Activated CD4-positive, alpha-beta memory T cell treated with anti-CD3 and anti-CD28 coated beads, Interleukin-2, amount 10 ng/mL, durations not matched to agents 7 days and 5 days (primary cell): Measurements from ENCODE around the gene RND1. TPM values are rescaled to one million over a fixed set of nuclear protein-coding genes. Genes with fewer than 3 reads are reported as not detected.
"Not testable (repeated sequence)": the region's sequence is repeated elsewhere in the genome, so short reads cannot be mapped to it uniquely, and the experiment has no call there.

ENCODE experiments used
- CTCF ChIA-PET: fragments of 350-600 bp; sonication (Branson Sonifier 250); formaldehyde crosslinking; loops from one replicate; lab custom pipeline; 2021; ENCODE audit warnings: antibody characterized with exemption, inconsistent platforms; lab: Charles Lee
- POLR2A ChIA-PET: fragments of 350-600 bp; sonication (Branson Sonifier 250); formaldehyde crosslinking; loops from one replicate; lab custom pipeline; 2021; ENCODE audit warnings: antibody characterized with exemption; lab: Charles Lee
- DNase-seq: peaks from one replicate; pipeline ENCODE4 v3.0.0-alpha.2; 2020
- H3K27ac Mint-ChIP-seq: one replicate; pipeline ENCODE4 v1.8.0; 2021; ENCODE audit warnings: mild to moderate bottlenecking, mixed read lengths
- H3K27me3 Mint-ChIP-seq: one replicate; pipeline ENCODE4 v1.8.0; 2021; ENCODE audit warnings: mixed read lengths
- H3K36me3 Mint-ChIP-seq: one replicate; pipeline ENCODE4 v1.8.0; 2021; ENCODE audit warnings: low read depth, mixed read lengths
- H3K4me1 Mint-ChIP-seq: one replicate; pipeline ENCODE4 v1.8.0; 2021; ENCODE audit warnings: mixed read lengths
- H3K4me3 Mint-ChIP-seq: one replicate; pipeline ENCODE4 v1.8.0; 2021; ENCODE audit warnings: mild to moderate bottlenecking, mixed read lengths
- H3K9me3 Mint-ChIP-seq: one replicate; pipeline ENCODE4 v1.8.0; 2021; ENCODE audit warnings: mixed read lengths
- total RNA-seq, 2 experiments: library from RNA; stranded (reverse); gene quantifications; one replicate each; pipeline ENCODE4 v1.2.3, GENCODE V29; 2021

Gene RND1
- total RNA-seq, 2 experiments from 2014 or later: 2.6 to 3.0 TPM

GRCh38 chr12:48883305-48884161 lies 17.9 kb upstream of the RND1 start:
- Mint-ChIP-seq H3K4me3 (no peak overlapping the region), H3K9me3 (no peaks in the 10 kb centered on the region), H3K4me1 (peaks cover 6% of the 10 kb centered on the region), H3K27ac (no peak overlapping the region), H3K27me3 (peaks cover 36% of the 10 kb centered on the region), H3K36me3 (no peaks in the 10 kb centered on the region)
- CTCF ChIA-PET: interaction anchor here (1.4 to 2.5 kb wide), 3 partner anchors 7 to 30 kb away, joined by 3 to 11 read pairs (median 3); no protein-coding TSS in a partner anchor
- POLR2A ChIA-PET: interaction anchor here (1.3 to 1.7 kb wide), 2 partner anchors 10 to 31 kb away, joined by 4 read pairs; partner anchors contain the start of gene DDX23
- no peak for DNase-seq

GRCh38 chr12:48882972-48883304 lies 17.3 kb upstream of the RND1 start:
- no peaks in the 10 kb centered on the region for H3K36me3 Mint-ChIP-seq
- no peak overlapping the region for H3K4me3 Mint-ChIP-seq
- CTCF ChIA-PET: interaction anchor here (1.3 to 2.5 kb wide), 3 partner anchors 7 to 86 kb away, joined by 3 to 11 read pairs (median 3); no protein-coding TSS in a partner anchor
- H3K9me3 Mint-ChIP-seq: no peaks in the 10 kb centered on the region
- DNase-seq: no peak
- H3K4me1 Mint-ChIP-seq: peaks cover 6% of the 10 kb centered on the region
- no peak overlapping the region for H3K27ac Mint-ChIP-seq
- POLR2A ChIA-PET: interaction anchor here (1.3 to 1.7 kb wide), 2 partner anchors 11 to 30 kb away, joined by 4 read pairs; partner anchors contain the start of gene DDX23
- H3K27me3 Mint-ChIP-seq: peaks cover 36% of the 10 kb centered on the region

GRCh38 chr12:48882315-48882687 lies 16.6 kb upstream of the RND1 start:
- ChIA-PET CTCF (interaction anchor here (0.5 to 2.5 kb wide), 4 partner anchors 8 to 85 kb away, joined by 3 to 11 read pairs (median 4); no protein-coding TSS in a partner anchor), POLR2A (interaction anchor here (1.7 kb wide), 1 partner anchor 12 kb away, joined by 4 read pairs; no protein-coding TSS in a partner anchor)
- DNase-seq: no peak
- no peak overlapping the region for H3K27ac Mint-ChIP-seq
- H3K27me3 Mint-ChIP-seq: peaks cover 36% of the 10 kb centered on the region
- no peak overlapping the region for H3K4me3 Mint-ChIP-seq
- no peaks in the 10 kb centered on the region for H3K9me3 Mint-ChIP-seq
- H3K36me3 Mint-ChIP-seq: no peaks in the 10 kb centered on the region
- H3K4me1 Mint-ChIP-seq: peaks cover 6% of the 10 kb centered on the region

GRCh38 chr12:48881686-48882314 lies 16.1 kb upstream of the RND1 start:
- no peak for DNase-seq
- ChIA-PET POLR2A (no interaction called here), CTCF (interaction anchor here (0.5 to 2.5 kb wide), 5 partner anchors 8 to 85 kb away, joined by 3 to 11 read pairs (median 4); no protein-coding TSS in a partner anchor)
- H3K4me1 Mint-ChIP-seq: peaks cover 6% of the 10 kb centered on the region
- H3K36me3 Mint-ChIP-seq: no peaks in the 10 kb centered on the region
- H3K27me3 Mint-ChIP-seq: peaks cover 36% of the 10 kb centered on the region
- no peak overlapping the region for H3K27ac Mint-ChIP-seq
- H3K4me3 Mint-ChIP-seq: no peak overlapping the region
- no peaks in the 10 kb centered on the region for H3K9me3 Mint-ChIP-seq

- Mint-ChIP-seq H3K27me3 (peaks cover 36% of the 10 kb centered on the region), H3K4me1 (peaks cover 6% of the 10 kb centered on the region), H3K36me3 (no peaks in the 10 kb centered on the region), H3K9me3 (no peaks in the 10 kb centered on the region), H3K4me3 (no peak overlapping the region), H3K27ac (no peak overlapping the region)
- DNase-seq: no peak
- CTCF ChIA-PET: interaction anchor here (0.5 to 2.5 kb wide), 5 partner anchors 10 to 45 kb away, joined by 3 to 13 read pairs (median 6); no protein-coding TSS in a partner anchor
- POLR2A ChIA-PET: interaction anchor here (1.6 kb wide), 1 partner anchor 15 kb away, joined by 8 read pairs; the partner anchor contains the start of gene RND1
These were observed 15.0 kb upstream of the RND1 start for GRCh38 chr12:48880647-48881046.

- CTCF ChIA-PET: interaction anchor here (0.6 to 2.5 kb wide), 3 partner anchors 12 to 25 kb away, joined by 3 to 13 read pairs (median 3); no protein-coding TSS in a partner anchor
- no peaks in the 10 kb centered on the region for H3K36me3 Mint-ChIP-seq
These were observed 12.9 kb upstream of the RND1 start for GRCh38 chr12:48878548-48878947.

GRCh38 chr12:48875944-48876515 lies 10.4 kb upstream of the RND1 start:
- Mint-ChIP-seq H3K36me3 (no peaks in the 10 kb centered on the region), H3K27ac (no peak overlapping the region), H3K9me3 (no peaks in the 10 kb centered on the region), H3K4me3 (no peak overlapping the region), H3K27me3 (peaks cover 12% of the 10 kb centered on the region), H3K4me1 (no peaks in the 10 kb centered on the region)
- ChIA-PET CTCF (interaction anchor here (1.0 to 2.7 kb wide), 2 partner anchors 15 to 23 kb away, joined by 5 to 8 read pairs; no protein-coding TSS in a partner anchor), POLR2A (interaction anchor here (0.7 kb wide), 1 partner anchor 11 kb away, joined by 3 read pairs; the partner anchor contains the start of gene RND1)
- DNase-seq: no peak

More at GRCh38 chr12:48878548-48878947, 12.9 kb upstream of the RND1 start:
- Mint-ChIP-seq H3K4me1 (peaks cover 6% of the 10 kb centered on the region), H3K4me3 (no peak overlapping the region), H3K9me3 (no peaks in the 10 kb centered on the region), H3K27ac (no peak overlapping the region), H3K27me3 (peaks cover 32% of the 10 kb centered on the region)
- POLR2A ChIA-PET: no interaction called here
- no peak for DNase-seq

- POLR2A ChIA-PET: interaction anchor here (1.2 to 1.4 kb wide), 2 partner anchors 8 to 21 kb away, joined by 4 to 5 read pairs; partner anchors contain the start of genes DDX23 and RND1
- H3K4me3 Mint-ChIP-seq: not testable (repeated sequence)
These were observed 7.9 kb upstream of the RND1 start for GRCh38 chr12:48873534-48873933.

GRCh38 chr12:48873096-48873495 lies 7.4 kb upstream of the RND1 start:
- Mint-ChIP-seq H3K27me3 (peaks cover 1% of the 10 kb centered on the region), H3K36me3 (no peaks in the 10 kb centered on the region)
- POLR2A ChIA-PET: interaction anchor here (1.2 to 1.4 kb wide), 2 partner anchors 8 to 21 kb away, joined by 4 to 5 read pairs; partner anchors contain the start of genes DDX23 and RND1

More at GRCh38 chr12:48873534-48873933, 7.9 kb upstream of the RND1 start:
- H3K36me3 Mint-ChIP-seq, H3K9me3 Mint-ChIP-seq, H3K27me3 Mint-ChIP-seq, DNase-seq, H3K4me1 Mint-ChIP-seq, H3K27ac Mint-ChIP-seq: not testable (repeated sequence)
- CTCF ChIA-PET: interaction anchor here (0.6 to 1.8 kb wide), 3 partner anchors 17 to 23 kb away, joined by 3 to 9 read pairs (median 4); no protein-coding TSS in a partner anchor

GRCh38 chr12:48869191-48869590 lies 3.5 kb upstream of the RND1 start:
- POLR2A ChIA-PET: no interaction called here
- H3K27me3 Mint-ChIP-seq: peaks cover 12% of the 10 kb centered on the region
- CTCF ChIA-PET: interaction anchor here (0.6 to 6.4 kb wide), 4 partner anchors 17 to 896 kb away, joined by 3 to 48 read pairs (median 4); partner anchors contain the start of gene DDX23
- no peaks in the 10 kb centered on the region for H3K36me3 Mint-ChIP-seq
- H3K4me3 Mint-ChIP-seq: no peak overlapping the region
- no peak overlapping the region for H3K27ac Mint-ChIP-seq
- no peak for DNase-seq
- H3K9me3 Mint-ChIP-seq: no peaks in the 10 kb centered on the region
- peaks cover 19% of the 10 kb centered on the region for H3K4me1 Mint-ChIP-seq

More at GRCh38 chr12:48873096-48873495, 7.4 kb upstream of the RND1 start:
- H3K4me1 Mint-ChIP-seq: no peaks in the 10 kb centered on the region
- no peak overlapping the region for H3K27ac Mint-ChIP-seq
- DNase-seq: no peak
- H3K9me3 Mint-ChIP-seq: no peaks in the 10 kb centered on the region
- CTCF ChIA-PET: interaction anchor here (0.6 to 1.8 kb wide), 3 partner anchors 17 to 58 kb away, joined by 4 to 9 read pairs (median 5); no protein-coding TSS in a partner anchor
- no peak overlapping the region for H3K4me3 Mint-ChIP-seq

- no peak overlapping the region for H3K27ac Mint-ChIP-seq
- CTCF ChIA-PET: interaction anchor here (6.4 kb wide), 1 partner anchor 16 kb away, joined by 48 read pairs; the partner anchor contains the start of gene DDX23
- peaks cover 24% of the 10 kb centered on the region for H3K4me1 Mint-ChIP-seq
- POLR2A ChIA-PET: interaction anchor here (1.1 to 4.9 kb wide), 2 partner anchors 16 to 63 kb away, joined by 3 to 69 read pairs; partner anchors contain the start of gene DDX23
- no peak for DNase-seq
- peaks cover 19% of the 10 kb centered on the region for H3K27me3 Mint-ChIP-seq
- H3K4me3 Mint-ChIP-seq: no peak overlapping the region
- H3K36me3 Mint-ChIP-seq: no peaks in the 10 kb centered on the region
- no peaks in the 10 kb centered on the region for H3K9me3 Mint-ChIP-seq
These were observed 2.8 kb upstream of the RND1 start for GRCh38 chr12:48868451-48868850.
